Measurements from ENCODE around the gene SNX5.

Gene SNX5

DNA sequence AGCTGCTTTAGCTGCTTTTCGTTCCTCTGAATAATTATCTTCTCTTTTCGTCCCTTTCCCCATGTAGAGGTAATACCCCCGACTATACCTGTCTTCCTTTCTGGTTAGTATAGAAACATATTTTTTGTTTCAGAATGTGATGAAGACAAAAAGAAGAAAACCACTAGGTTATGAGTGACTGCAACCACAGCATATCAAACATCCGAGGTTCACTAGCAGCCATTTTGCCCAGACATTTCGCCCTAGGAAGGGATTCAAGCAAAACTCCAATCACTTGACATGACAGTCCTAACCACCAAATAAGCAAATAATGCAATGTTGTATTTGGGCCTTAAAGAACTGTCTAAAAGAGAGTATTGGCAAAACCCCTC lies 9.4 kb downstream of the SNX5 start:
- no peak overlapping the region for H3K9ac ChIP-seq (ENCODE audit: low read depth, low read length)
- no peaks in the 10 kb centered on the region for H3K9me3 ChIP-seq (ENCODE audit: control insufficient read depth, insufficient read depth, low read length)
- peaks cover 23% of the 10 kb centered on the region for H3K36me3 ChIP-seq (ENCODE audit: insufficient read depth, low read length)
- H3K4me1 ChIP-seq (ENCODE audit: insufficient read depth, low read length) = peaks cover 33% of the 10 kb centered on the region

DNA sequence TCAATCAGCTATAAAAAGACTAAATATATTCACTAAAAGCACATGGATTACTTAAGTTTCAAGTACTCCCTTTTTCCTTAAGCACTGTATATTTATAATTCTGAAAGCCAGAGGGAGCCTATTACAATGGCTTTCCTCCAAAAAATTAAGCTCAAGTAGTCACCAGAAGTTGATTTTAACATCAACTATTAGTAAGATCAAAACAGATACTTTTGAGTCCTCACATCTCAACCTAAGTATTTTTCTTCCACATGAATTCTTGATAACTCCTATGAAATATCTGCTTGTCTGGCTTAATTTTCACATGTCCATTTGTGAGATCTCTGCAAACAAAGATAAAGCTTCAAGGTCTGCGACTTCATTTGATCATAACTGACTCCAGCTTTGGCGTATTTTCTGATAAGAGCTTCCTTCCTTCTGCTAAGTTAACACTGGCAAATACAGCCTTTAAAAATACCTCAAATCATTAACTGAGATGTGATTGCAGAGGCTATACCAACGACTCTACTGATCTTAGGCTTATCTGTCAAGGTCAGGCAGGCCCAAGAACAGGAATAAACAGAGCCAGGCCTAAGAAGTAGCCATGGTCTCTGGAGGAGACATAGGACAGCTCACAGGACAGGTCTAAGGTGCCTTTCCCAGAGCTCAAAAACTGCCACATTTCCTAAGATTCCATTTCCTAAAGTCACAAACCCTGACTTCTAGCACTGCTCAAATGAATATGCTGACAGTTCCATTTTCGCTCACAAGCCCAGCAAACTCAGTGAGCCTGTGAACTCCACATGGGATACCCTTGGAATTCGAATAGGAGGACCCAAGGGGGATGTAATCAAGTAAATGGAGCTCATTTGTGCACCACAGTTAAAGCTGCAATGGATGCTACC lies 10.0 kb downstream of the SNX5 start:
- peaks cover 30% of the 10 kb centered on the region for H3K4me1 ChIP-seq (ENCODE audit: insufficient read depth, low read length)
- H3K36me3 ChIP-seq (ENCODE audit: insufficient read depth, low read length) = peaks cover 29% of the 10 kb centered on the region
- no peak overlapping the region for H3K9ac ChIP-seq (ENCODE audit: low read depth, low read length)
- H3K9me3 ChIP-seq (ENCODE audit: control insufficient read depth, insufficient read depth, low read length) = no peaks in the 10 kb centered on the region

DNA sequence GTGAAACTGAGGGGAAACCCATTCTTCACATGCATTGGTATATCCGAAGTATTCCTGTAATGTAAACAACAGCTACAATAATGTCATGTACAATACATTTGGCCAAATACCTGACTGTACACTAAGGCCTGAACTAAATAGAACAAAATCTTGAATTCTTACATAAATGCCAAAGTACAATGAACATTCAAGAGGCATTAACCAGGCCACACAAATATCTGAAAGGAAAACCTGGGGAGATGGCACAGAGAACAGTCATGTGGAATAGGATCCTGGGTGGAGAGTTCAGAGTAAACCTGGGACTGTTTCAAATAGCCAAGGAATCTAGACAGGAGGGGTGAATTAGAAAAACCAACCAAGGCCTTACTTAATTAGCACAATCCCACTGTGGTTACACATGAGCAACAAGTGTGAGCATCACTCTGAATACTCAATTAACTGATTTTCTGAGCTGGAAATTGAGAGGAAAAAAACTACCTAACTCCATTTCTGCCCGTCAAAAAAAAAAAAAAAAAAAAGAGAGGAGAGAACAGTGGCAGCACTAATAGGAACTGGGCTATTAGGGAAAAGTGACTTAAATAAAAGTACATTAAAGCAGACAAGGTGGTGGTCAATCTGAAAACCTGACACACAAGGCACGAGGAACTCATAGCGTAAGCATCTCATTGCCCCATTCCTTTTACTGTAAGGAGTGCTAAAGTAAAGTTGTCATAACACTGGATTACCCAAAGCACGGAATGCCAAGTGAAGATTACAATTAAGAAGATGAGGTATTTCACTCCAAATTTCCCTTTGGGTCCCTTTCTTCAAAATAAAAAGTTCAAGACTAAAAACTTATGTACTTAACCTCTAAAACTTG lies 10.9 kb downstream of the SNX5 start:
- no peak overlapping the region for H3K9ac ChIP-seq (ENCODE audit: low read depth, low read length)
- peaks cover 35% of the 10 kb centered on the region for H3K36me3 ChIP-seq (ENCODE audit: insufficient read depth, low read length)
- peaks cover 22% of the 10 kb centered on the region for H3K4me1 ChIP-seq (ENCODE audit: insufficient read depth, low read length)
- no peaks in the 10 kb centered on the region for H3K9me3 ChIP-seq (ENCODE audit: control insufficient read depth, insufficient read depth, low read length)

DNA sequence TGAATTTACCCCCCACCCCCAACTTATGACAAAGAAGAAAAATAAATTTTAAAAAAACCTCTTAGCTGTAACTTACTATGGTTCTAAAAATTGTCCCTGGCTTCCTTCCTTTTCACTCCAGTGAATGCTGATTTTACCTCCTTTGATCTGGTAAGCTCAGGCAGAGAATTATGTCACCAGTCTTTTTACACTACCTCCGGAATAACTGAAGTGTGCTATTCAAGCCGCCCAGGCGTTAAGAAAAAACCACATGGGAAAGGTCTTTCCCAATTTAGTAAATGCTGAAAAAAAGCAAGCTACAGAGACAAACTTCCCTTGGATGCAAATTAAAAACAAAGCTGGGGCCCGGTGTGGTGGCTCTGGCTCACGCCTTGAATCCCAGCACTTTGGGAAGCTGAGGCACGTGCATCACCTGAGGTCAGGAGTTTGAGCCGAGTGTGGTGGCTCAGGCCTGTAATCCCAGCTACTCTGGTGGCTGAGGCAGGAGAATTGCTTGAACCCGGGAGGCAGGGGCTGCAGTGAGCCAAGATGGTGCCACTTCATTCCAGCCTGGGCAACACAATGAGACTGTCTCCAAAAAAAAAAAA lies 12.4 kb downstream of the SNX5 start:
- no peak overlapping the region for H3K9ac ChIP-seq (ENCODE audit: low read depth, low read length)
- peaks cover 12% of the 10 kb centered on the region for H3K4me1 ChIP-seq (ENCODE audit: insufficient read depth, low read length)
- H3K36me3 ChIP-seq (ENCODE audit: insufficient read depth, low read length) = peaks cover 46% of the 10 kb centered on the region
- H3K9me3 ChIP-seq (ENCODE audit: control insufficient read depth, insufficient read depth, low read length) = no peaks in the 10 kb centered on the region

DNA sequence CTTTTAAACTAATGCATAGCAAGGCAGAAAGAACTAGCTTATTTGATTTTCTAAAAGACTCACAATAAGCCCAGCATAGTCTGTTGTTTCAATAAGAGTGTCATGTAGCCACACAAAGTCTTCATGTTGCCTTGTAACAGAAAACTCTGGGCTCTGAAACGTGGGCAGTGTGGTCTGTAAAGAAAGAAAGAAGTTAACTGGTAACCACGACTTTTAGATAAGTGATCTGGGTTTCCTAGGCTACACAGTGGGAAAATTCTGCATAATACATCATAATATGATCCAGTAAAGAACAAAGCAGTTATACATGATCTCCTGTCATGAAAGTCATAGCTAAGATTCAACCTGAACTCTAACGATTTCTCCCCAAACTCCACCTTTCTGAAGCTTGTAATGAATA lies 13.3 kb downstream of the SNX5 start:
- Histone ChIP-seq H3K36me3 (ENCODE audit: insufficient read depth, low read length) (peaks cover 54% of the 10 kb centered on the region), H3K9me3 (ENCODE audit: control insufficient read depth, insufficient read depth, low read length) (no peaks in the 10 kb centered on the region), H3K4me1 (ENCODE audit: insufficient read depth, low read length) (peaks cover 8% of the 10 kb centered on the region), H3K9ac (ENCODE audit: low read depth, low read length) (no peak overlapping the region)

DNA sequence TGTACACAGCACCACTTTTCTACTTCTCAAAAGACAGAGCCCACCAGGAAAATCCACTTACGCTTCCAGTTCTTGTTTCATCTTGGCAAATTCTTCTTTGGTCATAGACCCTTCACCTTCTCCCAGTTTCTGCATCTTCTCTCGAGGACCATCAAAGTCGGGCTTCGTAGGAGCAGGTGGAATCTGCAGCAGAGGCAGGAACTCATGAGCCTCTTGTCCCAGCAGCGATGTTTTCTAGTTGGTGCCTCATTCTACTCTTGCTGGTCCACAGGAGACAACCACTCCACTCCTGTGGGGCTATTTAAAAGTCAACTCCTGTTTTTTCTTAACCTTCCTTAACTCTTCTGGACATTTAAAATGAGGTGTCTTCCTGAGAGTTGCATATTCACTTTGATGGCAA lies 14.7 kb downstream of the SNX5 start:
- H3K9ac ChIP-seq (ENCODE audit: low read depth, low read length) = no peak overlapping the region
- no peaks in the 10 kb centered on the region for H3K4me1 ChIP-seq (ENCODE audit: insufficient read depth, low read length)
- H3K9me3 ChIP-seq (ENCODE audit: control insufficient read depth, insufficient read depth, low read length) = no peaks in the 10 kb centered on the region
- peaks cover 67% of the 10 kb centered on the region for H3K36me3 ChIP-seq (ENCODE audit: insufficient read depth, low read length)

DNA sequence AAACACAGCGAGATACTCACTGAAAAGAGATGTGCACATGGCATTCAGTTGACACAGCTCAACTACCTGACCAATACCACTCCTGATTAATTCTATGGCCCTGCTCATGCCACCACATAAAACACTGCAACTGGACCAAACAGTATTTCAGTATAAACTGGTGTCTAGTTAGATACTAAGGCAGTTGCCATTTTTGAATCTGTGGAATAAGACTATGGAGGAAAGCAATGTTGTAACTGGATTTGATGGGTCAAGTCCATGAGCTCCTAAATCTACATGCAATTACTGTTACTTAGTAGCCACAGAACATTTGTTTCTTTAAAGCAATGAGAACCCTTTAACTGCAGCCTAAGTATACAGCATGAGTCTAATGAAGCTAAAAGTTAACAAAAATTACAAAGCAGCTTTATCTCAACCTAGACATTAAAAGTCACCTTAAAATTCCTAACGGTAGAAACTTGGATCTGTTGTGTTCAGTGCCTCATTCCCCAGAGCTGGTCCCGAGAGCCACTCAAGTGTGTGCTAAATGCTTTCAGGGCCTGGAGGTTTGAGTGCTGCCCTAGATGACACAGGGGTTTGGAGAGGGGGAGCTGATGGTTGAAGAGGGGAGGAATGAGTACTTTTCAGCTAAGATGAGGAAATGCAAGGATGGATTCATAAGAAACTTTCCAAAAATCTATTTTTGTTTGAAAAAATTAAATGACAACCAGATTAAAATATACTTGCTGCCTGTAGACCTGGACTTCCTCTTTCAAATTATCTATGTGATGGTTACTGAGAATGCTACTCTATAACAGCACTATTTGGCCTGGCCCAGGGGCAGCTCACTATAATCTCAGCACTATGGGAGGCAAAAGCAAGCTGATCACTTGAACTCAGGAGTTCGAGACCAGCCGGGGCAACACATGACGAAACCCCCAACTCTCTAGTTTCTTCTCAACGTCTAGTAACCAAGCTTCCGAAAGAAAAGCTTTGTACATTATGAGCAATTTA lies 15.6 kb downstream of the SNX5 start:
- peaks cover 74% of the 10 kb centered on the region for H3K36me3 ChIP-seq (ENCODE audit: insufficient read depth, low read length)
- H3K9me3 ChIP-seq (ENCODE audit: control insufficient read depth, insufficient read depth, low read length) = no peaks in the 10 kb centered on the region
- H3K4me1 ChIP-seq (ENCODE audit: insufficient read depth, low read length) = no peaks in the 10 kb centered on the region
- no peak overlapping the region for H3K9ac ChIP-seq (ENCODE audit: low read depth, low read length)

DNA sequence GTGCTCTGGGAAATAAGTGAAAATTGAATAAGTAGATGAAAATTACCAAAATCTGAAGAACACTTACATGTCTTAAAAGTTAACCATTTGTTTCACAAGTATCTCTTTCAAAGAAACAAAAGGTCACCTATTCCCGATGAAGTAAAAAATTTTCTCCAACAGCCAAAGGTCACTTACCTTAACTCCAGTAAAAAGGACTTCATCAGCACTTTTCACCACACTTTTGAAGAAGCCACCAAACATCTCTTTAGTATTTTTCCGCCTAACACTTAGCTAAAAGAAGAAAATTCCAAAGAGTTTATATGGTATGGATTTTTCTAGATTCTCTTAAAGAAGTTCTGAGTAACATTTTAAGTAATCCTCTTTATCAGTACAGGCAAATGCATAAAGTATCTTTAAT lies 17.3 kb downstream of the SNX5 start:
- H3K36me3 ChIP-seq (ENCODE audit: insufficient read depth, low read length) = peaks cover 76% of the 10 kb centered on the region
- no peaks in the 10 kb centered on the region for H3K9me3 ChIP-seq (ENCODE audit: control insufficient read depth, insufficient read depth, low read length)
- H3K4me1 ChIP-seq (ENCODE audit: insufficient read depth, low read length) = no peaks in the 10 kb centered on the region
- no peak overlapping the region for H3K9ac ChIP-seq (ENCODE audit: low read depth, low read length)

DNA sequence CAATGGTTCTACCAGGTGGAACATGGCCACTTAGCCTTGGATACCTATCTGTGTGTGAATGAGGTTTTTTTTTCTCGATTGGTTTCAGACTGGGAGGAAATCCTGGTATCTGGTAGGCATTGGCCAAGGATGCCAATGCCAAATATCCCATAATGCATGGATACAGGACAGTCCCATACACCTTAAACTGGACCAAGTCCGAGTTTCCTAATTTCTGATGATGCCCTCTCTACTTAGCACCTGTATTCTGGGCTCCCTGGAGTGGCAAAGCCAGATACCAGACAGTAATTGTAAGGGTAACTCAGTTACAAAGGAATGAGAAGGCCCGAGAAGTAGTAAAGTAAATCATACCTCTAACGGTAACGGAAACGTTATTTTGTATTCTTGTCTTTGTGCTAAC lies 17.9 kb downstream of the SNX5 start:
- Histone ChIP-seq H3K9me3 (ENCODE audit: control insufficient read depth, insufficient read depth, low read length) (no peaks in the 10 kb centered on the region), H3K36me3 (ENCODE audit: insufficient read depth, low read length) (peaks cover 76% of the 10 kb centered on the region), H3K4me1 (ENCODE audit: insufficient read depth, low read length) (no peaks in the 10 kb centered on the region), H3K9ac (ENCODE audit: low read depth, low read length) (no peak overlapping the region)

DNA sequence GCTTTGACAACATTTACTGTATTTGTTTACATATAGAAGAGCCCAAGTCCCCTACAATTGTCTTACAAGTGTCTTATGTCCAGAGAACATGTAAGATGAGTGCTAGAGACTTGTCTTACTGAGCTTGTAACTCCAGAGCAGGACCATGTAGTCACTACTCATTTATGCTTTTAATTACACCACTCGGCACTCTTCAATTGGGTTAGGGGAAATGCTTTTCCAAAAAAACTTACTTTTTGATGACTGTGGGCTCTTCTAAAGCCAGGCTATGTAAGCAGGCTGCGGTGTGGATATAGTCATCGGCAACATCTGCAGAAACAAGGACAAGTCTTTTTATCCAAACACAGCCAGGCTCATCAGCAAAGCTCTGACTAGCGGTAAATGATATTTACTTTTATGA lies 18.7 kb downstream of the SNX5 start:
- Histone ChIP-seq H3K9me3 (ENCODE audit: control insufficient read depth, insufficient read depth, low read length) (no peaks in the 10 kb centered on the region), H3K4me1 (ENCODE audit: insufficient read depth, low read length) (no peaks in the 10 kb centered on the region), H3K9ac (ENCODE audit: low read depth, low read length) (no peak overlapping the region), H3K36me3 (ENCODE audit: insufficient read depth, low read length) (peaks cover 80% of the 10 kb centered on the region)

DNA sequence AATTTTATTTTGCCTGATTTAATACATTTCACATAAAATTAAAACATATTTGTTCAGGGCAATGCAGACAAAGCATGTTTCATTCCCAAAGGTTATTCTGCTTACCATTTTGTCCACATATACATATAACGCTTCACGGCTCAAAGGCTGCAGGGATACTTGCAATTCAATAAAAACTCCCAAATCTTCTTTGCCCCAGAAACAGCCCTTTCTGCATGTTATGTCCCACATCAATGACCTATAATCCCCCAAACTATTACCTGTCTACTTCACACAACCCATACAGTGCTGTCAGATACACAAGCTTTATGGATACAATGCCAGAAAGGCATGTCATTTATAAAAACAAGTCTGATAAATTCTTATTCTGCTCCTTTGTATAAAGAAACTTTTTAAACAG lies 20.2 kb downstream of the SNX5 start:
- H3K36me3 ChIP-seq (ENCODE audit: insufficient read depth, low read length) = peaks cover 74% of the 10 kb centered on the region
- H3K9ac ChIP-seq (ENCODE audit: low read depth, low read length) = no peak overlapping the region
- no peaks in the 10 kb centered on the region; the same call in 1 of the 2 replicates for H3K4me1 ChIP-seq (ENCODE audit: insufficient read depth, low read length)
- H3K9me3 ChIP-seq (ENCODE audit: control insufficient read depth, insufficient read depth, low read length) = no peaks in the 10 kb centered on the region

DNA sequence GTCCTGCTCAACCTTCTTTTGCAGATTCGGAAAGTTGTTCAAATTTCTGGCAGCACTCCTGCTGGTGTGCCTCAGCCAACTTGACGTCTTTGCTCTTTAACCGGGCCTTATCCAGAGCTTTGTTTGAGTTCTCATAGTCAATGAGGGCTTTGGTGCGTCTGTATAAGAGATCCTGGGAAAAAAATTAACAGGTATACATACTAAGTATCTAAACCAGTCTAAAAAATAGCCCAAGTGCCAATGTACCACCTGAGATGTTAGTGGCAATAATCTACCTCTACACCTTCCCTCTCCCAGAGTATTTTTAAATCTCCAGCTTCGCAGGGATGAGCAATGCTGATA lies 21.1 kb downstream of the SNX5 start:
- H3K4me1 ChIP-seq (ENCODE audit: insufficient read depth, low read length) = no peaks in the 10 kb centered on the region; the same call in 1 of the 2 replicates

DNA sequence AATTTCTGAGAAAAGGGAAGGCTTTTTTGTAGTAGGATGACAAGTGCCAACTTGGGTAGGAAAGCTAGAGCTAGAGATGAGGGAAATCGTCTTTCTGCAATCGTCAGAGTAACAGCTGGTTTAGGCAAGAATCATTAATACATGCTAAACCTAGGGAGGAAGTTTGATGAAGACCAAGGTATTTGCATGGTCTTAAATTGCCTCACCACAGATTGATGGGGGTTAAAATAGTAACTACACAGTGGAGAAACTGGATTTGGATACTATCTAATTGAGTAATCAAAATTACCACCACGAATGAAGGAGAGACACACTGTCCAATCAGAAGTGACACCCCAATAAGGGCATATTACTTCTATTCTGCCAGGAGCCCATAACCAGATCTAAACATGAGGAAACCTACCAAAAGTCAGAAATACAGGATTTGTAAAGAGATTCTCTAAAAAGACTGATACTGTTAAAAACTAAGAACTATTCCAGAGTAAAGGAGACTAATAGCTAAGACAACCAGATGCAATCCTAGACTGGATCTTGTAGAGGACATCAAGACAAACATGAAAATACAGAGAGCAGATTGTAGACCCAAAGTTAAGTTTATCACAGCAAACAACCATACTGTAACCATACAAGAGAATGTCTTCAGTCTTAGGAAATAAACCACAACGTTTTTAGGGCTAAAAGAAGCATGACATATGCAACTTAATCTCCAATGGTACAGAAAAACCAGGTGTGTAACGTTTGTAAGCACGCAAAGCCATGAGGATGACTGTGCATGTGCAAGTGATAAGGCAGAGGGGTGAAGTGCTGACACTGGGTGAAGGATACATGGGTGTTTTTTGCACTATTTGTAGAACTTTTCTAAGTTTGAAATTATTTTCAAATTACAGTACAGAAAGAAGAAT lies 21.8 kb downstream of the SNX5 start:
- Histone ChIP-seq H3K4me1 (ENCODE audit: insufficient read depth, low read length) (no peaks in the 10 kb centered on the region; the same call in 1 of the 2 replicates), H3K36me3 (ENCODE audit: insufficient read depth, low read length) (peaks cover 69% of the 10 kb centered on the region), H3K9ac (ENCODE audit: low read depth, low read length) (no peak overlapping the region), H3K9me3 (ENCODE audit: control insufficient read depth, insufficient read depth, low read length) (no peaks in the 10 kb centered on the region)

More for the DNA sequence above, 21.1 kb downstream of the SNX5 start:
- H3K36me3 ChIP-seq (ENCODE audit: insufficient read depth, low read length) = peaks cover 70% of the 10 kb centered on the region
- H3K9ac ChIP-seq (ENCODE audit: low read depth, low read length) = no peak overlapping the region
- no peaks in the 10 kb centered on the region for H3K9me3 ChIP-seq (ENCODE audit: control insufficient read depth, insufficient read depth, low read length)
